ENCODE measurements around the gene CAMSAP1. TPM values are rescaled to one million over a fixed set of nuclear protein-coding genes. Genes with fewer than 3 reads are reported as not detected.

The CAMSAP1 gene
- total RNA-seq, 4 donors from 2014 or later: 11.8 to 23.4 (median 19.9) TPM

- Histone ChIP-seq H3K27ac (no peak overlapping the region), H3K27me3 (no peaks in the 10 kb centered on the region), H3K4me3 (replicated peaks in 1 of 3) (no peak overlapping the region), H3K9me3 (no peaks in the 10 kb centered on the region), H3K36me3 (no peaks in the 10 kb centered on the region), H3K4me1 (no peaks in the 10 kb centered on the region)
- DNase-seq: no peak
- 59 to 66% methylated on average over 7 to 30 of the region's 36 CpGs for WGBS, 2 donors
- intact Hi-C loops (cut with DNase I): no loop called here
- TF ChIP-seq CTCF (IDR thresholded peaks at IDR 0.05) (no peak), POLR2A (IDR thresholded peaks at IDR 0.05) (no peak)
Measured at GRCh38 chr9:135772702-135773493, 134.4 kb downstream of the CAMSAP1 start.

GRCh38 chr9:135772056-135772646, 135.2 kb downstream of the CAMSAP1 start:
- DNase-seq: no peak
- no peaks in the 10 kb centered on the region for H3K4me1 ChIP-seq
- no peak overlapping the region for H3K27ac ChIP-seq
- H3K9me3 ChIP-seq: no peaks in the 10 kb centered on the region
- 85% methylated on average over 5 of the region's 13 CpGs; no CpG with 5 or more reads in 1 of the 2 donors for WGBS, 2 donors
- intact Hi-C loops (cut with DNase I): no loop called here
- H3K27me3 ChIP-seq: no peaks in the 10 kb centered on the region
- TF ChIP-seq CTCF (IDR thresholded peaks at IDR 0.05) (no peak), POLR2A (IDR thresholded peaks at IDR 0.05) (no peak)
- H3K4me3 ChIP-seq (replicated peaks in 1 of 3): no peak overlapping the region
- H3K36me3 ChIP-seq: no peaks in the 10 kb centered on the region

- Histone ChIP-seq H3K36me3 (no peaks in the 10 kb centered on the region), H3K9me3 (no peaks in the 10 kb centered on the region), H3K27me3 (no peaks in the 10 kb centered on the region), H3K4me3 (replicated peaks in 1 of 3) (no peak overlapping the region), H3K4me1 (no peaks in the 10 kb centered on the region), H3K27ac (no peak overlapping the region)
- WGBS, 2 donors: 92% methylated on average over 10 of the region's 21 CpGs; no CpG with 5 or more reads in 1 of the 2 donors
- DNase-seq: no peak
- intact Hi-C loops (cut with DNase I): no loop called here
- TF ChIP-seq POLR2A (IDR thresholded peaks at IDR 0.05) (no peak), CTCF (IDR thresholded peaks at IDR 0.05) (no peak)
Measured at GRCh38 chr9:135771401-135772051, 135.8 kb downstream of the CAMSAP1 start.

- Histone ChIP-seq H3K9me3 (no peaks in the 10 kb centered on the region), H3K27ac (no peak overlapping the region), H3K4me3 (replicated peaks in 1 of 3) (no peak overlapping the region), H3K4me1 (no peaks in the 10 kb centered on the region), H3K36me3 (no peaks in the 10 kb centered on the region), H3K27me3 (no peaks in the 10 kb centered on the region)
- intact Hi-C loops (cut with DNase I): no loop called here
- 93 to 94% methylated on average over 14 to 26 of the region's 26 CpGs for whole genome bisulfite sequencing, 2 donors
- no peak for TF ChIP-seq CTCF (IDR thresholded peaks at IDR 0.05)
- TF ChIP-seq POLR2A (IDR thresholded peaks at IDR 0.05): no peak
- DNase-seq: no peak
Measured at GRCh38 chr9:135770771-135771170, 136.6 kb downstream of the CAMSAP1 start.

- DNase-seq: no peak
- no peaks in the 10 kb centered on the region for H3K4me1 ChIP-seq
- no peaks in the 10 kb centered on the region for H3K36me3 ChIP-seq
- intact Hi-C loops (cut with DNase I): no loop called here
- no peaks in the 10 kb centered on the region for H3K27me3 ChIP-seq
- no peak for TF ChIP-seq CTCF (IDR thresholded peaks at IDR 0.05)
- no peak for TF ChIP-seq POLR2A (IDR thresholded peaks at IDR 0.05)
- H3K27ac ChIP-seq: no peak overlapping the region
- no peak overlapping the region for H3K4me3 ChIP-seq (replicated peaks in 1 of 3)
- no peaks in the 10 kb centered on the region for H3K9me3 ChIP-seq
- WGBS, 2 donors: 85 to 86% methylated on average over 4 to 7 of the region's 19 CpGs
Measured at GRCh38 chr9:135770203-135770535, 137.2 kb downstream of the CAMSAP1 start.
